Measurements from ENCODE around the gene DIS3L2. TPM values are rescaled to one million over a fixed set of nuclear protein-coding genes. Genes with fewer than 3 reads are reported as not detected.
A peak's percentile ranks its signal among the peaks of the same experiment; 100 is the strongest.

The DIS3L2 gene
- total and polyA plus RNA-seq, 5 donors from 2014 or later = 10.9 to 76.9 (median 21.0) TPM

DNA sequence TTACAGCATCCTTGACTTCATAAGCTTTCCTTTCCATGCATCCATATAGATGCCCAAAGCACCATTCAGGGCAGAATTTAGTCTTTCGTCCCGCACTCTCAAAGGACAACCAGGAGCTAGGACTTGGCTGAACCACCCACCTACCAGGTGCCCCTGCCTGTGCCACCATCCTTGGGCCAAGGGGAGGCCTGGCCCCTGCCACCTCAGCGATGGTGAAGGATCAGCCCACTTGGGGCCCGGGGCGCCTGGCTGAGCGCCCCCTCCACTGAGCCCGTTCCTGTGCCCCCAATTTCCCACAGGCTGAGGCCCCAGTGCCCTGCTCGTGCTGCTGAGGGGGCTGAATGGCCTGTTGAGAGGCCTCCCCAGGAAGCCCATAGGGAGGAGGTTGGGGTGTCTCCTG lies 383.7 kb downstream of the DIS3L2 start:
- Histone ChIP-seq H3K27me3 (ENCODE audit: control insufficient read depth, insufficient read depth, low read length) (peaks cover 3% of the 10 kb centered on the region), H3K27ac (ENCODE audit: insufficient read depth, low read length, poor library complexity, severe bottlenecking) (no peak overlapping the region), H3K4me1 (ENCODE audit: control insufficient read depth, insufficient read depth, low read length, poor library complexity, severe bottlenecking) (peaks cover 9% of the 10 kb centered on the region), H3K9me3 (ENCODE audit: control insufficient read depth in 2 of 2, low read length in 2 of 2) (no peaks in the 10 kb centered on the region), H3K36me3 (ENCODE audit: control insufficient read depth, insufficient read depth, low read length) (no peaks in the 10 kb centered on the region), H3K4me3 (ENCODE audit: low read depth, low read length) (no peak overlapping the region)
- no peak overlapping the region for H3K4me3 Mint-ChIP-seq
- DNase-seq (no peak), ATAC-seq (ENCODE audit: low read depth in 2 of 2) (no peak)
- H3K27ac Mint-ChIP-seq = no peak overlapping the region
- no peaks in the 10 kb centered on the region for H3K36me3 Mint-ChIP-seq
- H3K27me3 Mint-ChIP-seq = peaks cover 18% of the 10 kb centered on the region
- peaks cover 0 to 5% (median 0%) of the 10 kb centered on the region in 7 donors for H3K9me3 Mint-ChIP-seq
- H3K4me1 Mint-ChIP-seq = peaks cover 0 to 10% (median 3%) of the 10 kb centered on the region in 4 donors

DNA sequence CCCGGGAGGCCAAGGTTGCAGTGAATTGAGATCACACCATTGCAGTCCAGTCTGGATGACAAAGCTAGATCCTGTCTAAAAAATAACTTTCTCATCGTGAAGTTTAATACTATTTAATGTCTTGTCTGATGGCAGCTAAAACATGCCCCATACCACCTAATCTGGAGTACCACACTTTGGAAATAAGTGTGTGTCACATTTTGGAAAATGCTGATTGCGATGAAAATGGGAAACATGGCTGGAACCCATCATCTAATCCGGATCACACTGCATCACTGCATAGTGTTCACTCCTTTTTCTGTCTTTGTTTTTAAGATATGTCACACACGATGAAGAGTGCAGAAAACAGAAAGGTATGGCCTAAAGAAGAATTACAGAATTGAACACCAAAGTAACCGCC lies 385.9 kb downstream of the DIS3L2 start:
- H3K27ac ChIP-seq (ENCODE audit: insufficient read depth, low read length, poor library complexity, severe bottlenecking) = no peak overlapping the region
- H3K4me1 ChIP-seq (ENCODE audit: control insufficient read depth, insufficient read depth, low read length, poor library complexity, severe bottlenecking) = peaks cover 24% of the 10 kb centered on the region
- no peak for ATAC-seq (ENCODE audit: low read depth in 2 of 2)
- no peaks in the 10 kb centered on the region for H3K9me3 ChIP-seq (ENCODE audit: control insufficient read depth in 2 of 2, low read length in 2 of 2)
- no peak overlapping the region for H3K4me3 ChIP-seq (ENCODE audit: low read depth, low read length)
- Mint-ChIP-seq H3K27me3 (peaks cover 20% of the 10 kb centered on the region), H3K4me1 (peaks cover 0 to 15% (median under 1%) of the 10 kb centered on the region in 4 donors), H3K36me3 (no peaks in the 10 kb centered on the region), H3K9me3 (peaks cover 0 to 5% (median 0%) of the 10 kb centered on the region in 7 donors), H3K4me3 (no peak overlapping the region), H3K27ac (no peak overlapping the region)
- H3K27me3 ChIP-seq (ENCODE audit: control insufficient read depth, insufficient read depth, low read length) = peaks cover 4% of the 10 kb centered on the region
- no peak for DNase-seq
- no peaks in the 10 kb centered on the region for H3K36me3 ChIP-seq (ENCODE audit: control insufficient read depth, insufficient read depth, low read length)

DNA sequence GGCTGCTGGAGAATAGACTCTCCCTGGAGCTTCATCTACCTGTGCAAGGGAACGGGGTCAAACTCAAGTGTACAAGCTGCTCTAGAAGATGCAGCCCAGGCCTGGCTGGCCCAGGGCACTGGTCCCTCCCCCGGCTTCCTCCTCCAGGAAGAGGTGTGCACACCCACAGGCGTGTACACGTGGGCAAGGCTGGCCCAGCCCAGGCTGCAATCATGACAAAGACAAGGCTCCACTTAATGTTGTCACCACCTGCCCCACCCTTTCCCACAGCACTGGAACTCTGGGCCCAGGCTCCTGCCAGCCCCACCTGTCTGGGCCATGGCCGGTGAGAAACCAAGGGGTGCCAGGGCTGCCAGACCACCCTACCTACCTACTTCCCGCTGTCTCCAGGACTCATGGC lies 387.4 kb downstream of the DIS3L2 start:
- no peaks in the 10 kb centered on the region for H3K36me3 Mint-ChIP-seq
- Histone ChIP-seq H3K4me1 (ENCODE audit: control insufficient read depth, insufficient read depth, low read length, poor library complexity, severe bottlenecking) (peaks cover 26% of the 10 kb centered on the region), H3K27ac (ENCODE audit: insufficient read depth, low read length, poor library complexity, severe bottlenecking) (no peak overlapping the region), H3K36me3 (ENCODE audit: control insufficient read depth, insufficient read depth, low read length) (no peaks in the 10 kb centered on the region), H3K4me3 (ENCODE audit: low read depth, low read length) (no peak overlapping the region), H3K9me3 (ENCODE audit: control insufficient read depth in 2 of 2, low read length in 2 of 2) (no peaks in the 10 kb centered on the region), H3K27me3 (ENCODE audit: control insufficient read depth, insufficient read depth, low read length) (peaks cover 8% of the 10 kb centered on the region)
- H3K27me3 Mint-ChIP-seq = peaks cover 25% of the 10 kb centered on the region
- ATAC-seq (ENCODE audit: low read depth in 2 of 2) = peak in 1 of 2 donors; percentile 43
- peaks cover 0 to 6% (median 0%) of the 10 kb centered on the region in 4 donors for H3K4me1 Mint-ChIP-seq
- H3K27ac Mint-ChIP-seq = no peak overlapping the region
- peak in 1 of 3 donors; percentile 54 for DNase-seq
- no peak overlapping the region for H3K4me3 Mint-ChIP-seq
- peaks cover 0 to 5% (median 0%) of the 10 kb centered on the region in 7 donors for H3K9me3 Mint-ChIP-seq

DNA sequence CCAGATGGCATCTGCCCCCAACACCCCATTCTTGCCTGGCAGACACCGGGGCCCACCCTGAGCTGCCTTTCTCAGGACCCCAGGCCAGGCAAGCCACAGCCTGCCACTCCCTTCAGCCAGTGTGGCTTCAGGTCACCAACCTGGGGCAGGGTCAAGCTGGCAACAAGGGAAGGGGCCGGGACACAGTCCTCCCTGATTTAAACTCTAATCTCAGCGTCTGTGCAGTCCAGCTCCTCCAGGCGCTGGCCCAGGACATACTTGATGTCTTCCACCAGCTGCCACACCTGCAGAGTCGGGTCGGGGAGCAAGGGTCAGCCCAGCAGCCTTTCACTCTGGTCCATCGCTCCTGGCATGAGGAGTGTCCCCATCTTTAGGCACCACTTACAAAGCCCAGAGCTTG lies 388.0 kb downstream of the DIS3L2 start:
- no peak overlapping the region for H3K27ac ChIP-seq (ENCODE audit: insufficient read depth, low read length, poor library complexity, severe bottlenecking)
- no peaks in the 10 kb centered on the region for H3K36me3 ChIP-seq (ENCODE audit: control insufficient read depth, insufficient read depth, low read length)
- no peak for DNase-seq
- no peaks in the 10 kb centered on the region for H3K36me3 Mint-ChIP-seq
- H3K4me3 Mint-ChIP-seq = no peak overlapping the region
- H3K9me3 Mint-ChIP-seq = peaks cover 0 to 2% (median 0%) of the 10 kb centered on the region in 7 donors
- peaks cover 28% of the 10 kb centered on the region for H3K27me3 Mint-ChIP-seq
- no peak overlapping the region for H3K4me3 ChIP-seq (ENCODE audit: low read depth, low read length)
- no peaks in the 10 kb centered on the region for H3K9me3 ChIP-seq (ENCODE audit: control insufficient read depth in 2 of 2, low read length in 2 of 2)
- peaks cover 26% of the 10 kb centered on the region for H3K4me1 ChIP-seq (ENCODE audit: control insufficient read depth, insufficient read depth, low read length, poor library complexity, severe bottlenecking)
- H3K4me1 Mint-ChIP-seq = peaks cover 0 to 4% (median 0%) of the 10 kb centered on the region in 4 donors
- ATAC-seq (ENCODE audit: low read depth in 2 of 2) = no peak
- peaks cover 8% of the 10 kb centered on the region for H3K27me3 ChIP-seq (ENCODE audit: control insufficient read depth, insufficient read depth, low read length)
- H3K27ac Mint-ChIP-seq = no peak overlapping the region

DNA sequence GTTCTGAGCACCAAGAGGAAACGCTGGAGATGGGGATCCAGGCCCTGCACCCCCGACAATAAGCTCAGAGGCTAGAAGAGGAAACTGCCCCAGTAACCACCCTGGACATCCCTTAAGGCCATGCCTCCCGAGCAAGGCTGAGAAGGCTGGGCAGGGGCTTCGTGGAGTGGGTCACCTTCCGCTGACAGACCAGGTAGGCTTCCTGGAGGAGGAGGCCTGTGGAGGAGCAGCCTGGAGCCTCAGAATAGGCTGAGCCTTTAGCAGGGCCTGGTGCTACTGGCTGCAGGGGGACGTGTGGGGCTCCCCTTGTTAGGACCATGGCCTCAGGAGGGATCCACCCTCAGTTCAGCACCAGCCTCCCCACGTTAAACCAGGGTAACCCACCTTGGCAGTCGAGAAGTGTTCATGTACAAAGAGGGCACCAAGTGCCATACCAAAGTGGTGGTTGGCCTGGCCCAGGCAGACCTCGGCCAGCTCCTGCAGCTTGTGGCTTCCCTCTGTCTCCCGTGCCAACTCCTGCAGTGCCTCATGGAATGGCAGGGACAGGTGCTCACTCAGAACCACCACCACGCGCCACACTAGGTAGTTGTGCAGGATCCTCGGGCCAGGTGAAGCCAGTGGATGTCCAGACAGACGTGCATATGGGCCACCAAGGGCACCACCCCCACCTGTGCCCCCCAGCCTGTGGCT lies 388.6 kb downstream of the DIS3L2 start:
- Histone ChIP-seq H3K27me3 (ENCODE audit: control insufficient read depth, insufficient read depth, low read length) (peaks cover 8% of the 10 kb centered on the region), H3K9me3 (ENCODE audit: control insufficient read depth in 2 of 2, low read length in 2 of 2) (no peaks in the 10 kb centered on the region), H3K4me3 (ENCODE audit: low read depth, low read length) (no peak overlapping the region), H3K4me1 (ENCODE audit: control insufficient read depth, insufficient read depth, low read length, poor library complexity, severe bottlenecking) (peaks cover 26% of the 10 kb centered on the region), H3K27ac (ENCODE audit: insufficient read depth, low read length, poor library complexity, severe bottlenecking) (no peak overlapping the region), H3K36me3 (ENCODE audit: control insufficient read depth, insufficient read depth, low read length) (no peaks in the 10 kb centered on the region)
- H3K27me3 Mint-ChIP-seq = peaks cover 31% of the 10 kb centered on the region
- H3K4me3 Mint-ChIP-seq = no peak overlapping the region
- no peaks in the 10 kb centered on the region for H3K36me3 Mint-ChIP-seq
- no peak for ATAC-seq (ENCODE audit: low read depth in 2 of 2)
- peaks cover 0 to 2% (median 0%) of the 10 kb centered on the region in 7 donors for H3K9me3 Mint-ChIP-seq
- no peak for DNase-seq
- H3K27ac Mint-ChIP-seq = no peak overlapping the region
- H3K4me1 Mint-ChIP-seq = peaks cover 0 to 4% (median 0%) of the 10 kb centered on the region in 4 donors

DNA sequence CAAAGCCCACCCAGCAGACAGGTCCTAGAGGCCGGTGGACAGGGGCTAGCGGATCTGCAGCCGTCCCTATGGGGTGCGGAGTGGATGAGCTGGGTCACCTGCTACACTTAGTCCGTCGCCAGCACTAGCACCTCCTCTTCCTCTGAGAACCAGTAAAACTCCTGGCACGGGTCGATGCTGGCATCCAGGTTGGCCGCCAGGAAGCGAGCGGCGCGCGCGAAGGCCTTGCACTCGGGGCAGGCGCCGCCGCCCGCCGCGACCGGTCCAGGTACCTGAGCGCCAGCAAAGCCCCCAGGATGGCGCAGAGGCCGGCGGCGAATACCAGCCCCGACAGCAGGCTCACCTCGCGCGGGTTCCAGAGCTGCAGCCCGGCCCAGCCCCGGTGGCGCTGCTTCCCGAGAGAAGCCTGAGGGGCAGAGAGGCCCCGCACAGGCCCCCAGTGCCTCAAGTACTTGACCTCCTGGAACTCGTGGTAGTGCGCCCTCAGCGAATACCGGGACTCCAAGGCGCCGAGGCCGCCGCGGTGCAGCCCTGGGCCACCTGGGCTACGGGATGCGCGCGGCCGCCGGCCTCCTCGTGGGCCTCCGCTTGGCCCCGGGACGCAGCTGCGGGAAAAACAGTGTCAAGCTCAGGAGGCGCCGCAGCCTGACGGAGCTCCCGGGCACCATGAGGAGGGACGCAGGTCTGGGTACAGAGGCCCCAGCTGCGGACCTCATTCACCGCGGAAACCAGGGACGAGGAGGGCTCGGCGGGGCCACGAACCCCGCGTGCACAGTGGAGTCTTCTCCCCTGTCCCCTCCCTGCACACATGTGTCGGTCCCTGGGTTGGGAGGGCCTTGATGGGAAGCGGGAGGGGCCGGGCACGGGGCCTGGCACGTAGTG lies 389.5 kb downstream of the DIS3L2 start:
- no peak overlapping the region for H3K27ac Mint-ChIP-seq
- H3K9me3 Mint-ChIP-seq = peaks cover 0 to 2% (median 0%) of the 10 kb centered on the region in 7 donors
- H3K27me3 ChIP-seq (ENCODE audit: control insufficient read depth, insufficient read depth, low read length) = peaks cover 8% of the 10 kb centered on the region
- H3K36me3 ChIP-seq (ENCODE audit: control insufficient read depth, insufficient read depth, low read length) = no peaks in the 10 kb centered on the region
- no peak for DNase-seq
- H3K36me3 Mint-ChIP-seq = no peaks in the 10 kb centered on the region
- H3K4me3 ChIP-seq (ENCODE audit: low read depth, low read length) = no peak overlapping the region
- no peaks in the 10 kb centered on the region for H3K9me3 ChIP-seq (ENCODE audit: control insufficient read depth in 2 of 2, low read length in 2 of 2)
- H3K4me1 ChIP-seq (ENCODE audit: control insufficient read depth, insufficient read depth, low read length, poor library complexity, severe bottlenecking) = peaks cover 26% of the 10 kb centered on the region
- no peak overlapping the region for H3K4me3 Mint-ChIP-seq
- no peak overlapping the region for H3K27ac ChIP-seq (ENCODE audit: insufficient read depth, low read length, poor library complexity, severe bottlenecking)
- H3K27me3 Mint-ChIP-seq = peaks cover 31% of the 10 kb centered on the region
- H3K4me1 Mint-ChIP-seq = peaks cover 0 to 4% (median 0%) of the 10 kb centered on the region in 4 donors
- no peak for ATAC-seq (ENCODE audit: low read depth in 2 of 2)

DNA sequence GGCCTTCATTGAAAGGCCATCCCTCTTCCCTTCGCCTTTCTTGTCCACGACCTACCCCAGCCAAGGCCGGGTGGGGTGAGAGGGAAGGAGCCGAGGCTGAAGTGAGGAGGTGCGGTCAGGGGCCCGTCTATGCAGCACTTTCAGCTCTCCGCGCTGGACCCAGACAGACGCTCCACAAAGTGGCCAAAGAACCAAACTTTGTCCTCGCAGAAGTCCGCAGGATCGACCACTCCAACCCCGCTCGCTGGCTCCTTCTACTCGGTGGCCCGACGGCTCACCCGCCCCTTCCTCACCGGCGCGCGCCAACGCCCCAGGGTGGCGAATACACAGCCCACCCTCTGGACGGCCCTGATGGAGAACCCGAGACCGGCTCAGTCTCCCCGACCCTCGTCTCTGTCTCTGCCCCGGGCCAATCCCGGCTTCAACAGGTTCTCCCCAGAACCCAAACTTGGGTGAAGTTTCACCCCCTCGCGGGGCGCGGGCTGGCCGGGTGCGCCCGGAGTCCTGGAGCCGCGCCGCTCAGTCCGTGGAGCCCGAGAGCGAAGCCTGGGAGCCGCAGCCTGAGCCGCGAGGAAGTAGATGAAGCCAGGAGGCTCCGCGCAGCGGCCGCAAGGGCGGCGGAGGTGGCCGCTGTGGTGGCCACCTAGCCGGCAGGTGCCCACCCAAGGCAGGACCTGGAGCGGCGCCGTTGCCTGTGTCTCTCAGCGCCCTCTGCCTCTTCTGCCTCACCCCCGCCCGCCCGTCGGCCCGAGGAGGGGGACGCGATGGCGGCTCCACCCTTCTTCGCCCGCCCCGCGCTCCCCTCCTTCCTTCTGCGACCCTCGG lies 390.4 kb downstream of the DIS3L2 start:
- H3K36me3 ChIP-seq (ENCODE audit: control insufficient read depth, insufficient read depth, low read length) = no peaks in the 10 kb centered on the region
- peaks cover 8% of the 10 kb centered on the region for H3K27me3 ChIP-seq (ENCODE audit: control insufficient read depth, insufficient read depth, low read length)
- Mint-ChIP-seq H3K4me3 (peak overlapping the region in 1 of 4 donors; percentile 59), H3K27ac (no peak overlapping the region), H3K9me3 (peaks cover 0 to 2% (median 0%) of the 10 kb centered on the region in 7 donors), H3K27me3 (peaks cover 31% of the 10 kb centered on the region), H3K4me1 (peaks cover 0 to 4% (median 0%) of the 10 kb centered on the region in 4 donors), H3K36me3 (peaks cover 3% of the 10 kb centered on the region)
- no peak for DNase-seq
- H3K27ac ChIP-seq (ENCODE audit: insufficient read depth, low read length, poor library complexity, severe bottlenecking) = no peak overlapping the region
- no peak overlapping the region for H3K4me3 ChIP-seq (ENCODE audit: low read depth, low read length)
- peaks cover 26% of the 10 kb centered on the region for H3K4me1 ChIP-seq (ENCODE audit: control insufficient read depth, insufficient read depth, low read length, poor library complexity, severe bottlenecking)
- no peak for ATAC-seq (ENCODE audit: low read depth in 2 of 2)
- H3K9me3 ChIP-seq (ENCODE audit: control insufficient read depth in 2 of 2, low read length in 2 of 2) = no peaks in the 10 kb centered on the region

Measured in CD4-positive, CD25-positive, alpha-beta regulatory T cell (primary cell).